KOPT-K1 (cell line): Measurements from ENCODE around the gene AMELX.

Experiments used
- H3K27ac ChIP-seq: fragments of 200-600 bp; sonication (generic); 2 replicates; pipeline ENCODE4 v1.5.1; 2016; ENCODE audit warnings: antibody characterized with exemption, mild to moderate bottlenecking, low read depth, low read length; ENCODE audit not compliant: poor library complexity, severe bottlenecking
- H3K36me3 ChIP-seq: fragments of 200-600 bp; sonication (generic); 2 replicates; pipeline ENCODE4 v1.5.1; 2017; ENCODE audit warnings: antibody characterized with exemption, mild to moderate bottlenecking, low read length, moderate library complexity; ENCODE audit not compliant: insufficient read depth
- H3K9me3 ChIP-seq: fragments of 200-600 bp; sonication (generic); 2 replicates; pipeline ENCODE4 v1.5.1; 2017; ENCODE audit warnings: antibody characterized with exemption, low read length, mild to moderate bottlenecking; ENCODE audit not compliant: insufficient read depth, poor library complexity, severe bottlenecking

The AMELX gene

GRCh38 chrX:11293113-11293512 is at the start of gene AMELX:
AMELX (plus strand) TSS chrX:11293413; CDS start chrX:11294789, 1,376 bp downstream.
- Histone ChIP-seq H3K36me3 (no peaks in the 10 kb centered on the region), H3K27ac (no peak within 1 kb of the TSS), H3K9me3 (no peaks in the 10 kb centered on the region)

DNA sequence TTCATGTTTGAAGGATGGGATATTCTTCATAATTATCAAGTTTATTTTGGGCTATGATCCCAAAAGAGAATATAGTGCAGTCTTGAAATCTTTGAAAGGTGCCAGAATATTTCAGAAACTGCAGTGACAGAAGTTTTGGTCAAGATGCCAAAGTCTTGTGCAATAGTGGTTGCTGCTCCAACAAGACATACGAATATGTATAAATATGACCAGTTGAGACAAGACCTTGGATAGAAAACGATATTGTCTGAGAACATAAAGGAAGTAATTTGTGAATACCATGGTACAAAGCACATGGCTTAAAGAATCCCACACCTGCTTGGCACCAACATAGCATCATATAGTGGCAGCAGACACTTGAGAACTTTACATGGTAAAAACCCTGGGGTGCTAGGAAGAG is 48.6 kb upstream of the AMELX start:
- no peaks in the 10 kb centered on the region for H3K9me3 ChIP-seq
- no peak overlapping the region for H3K27ac ChIP-seq
- no peaks in the 10 kb centered on the region for H3K36me3 ChIP-seq

DNA sequence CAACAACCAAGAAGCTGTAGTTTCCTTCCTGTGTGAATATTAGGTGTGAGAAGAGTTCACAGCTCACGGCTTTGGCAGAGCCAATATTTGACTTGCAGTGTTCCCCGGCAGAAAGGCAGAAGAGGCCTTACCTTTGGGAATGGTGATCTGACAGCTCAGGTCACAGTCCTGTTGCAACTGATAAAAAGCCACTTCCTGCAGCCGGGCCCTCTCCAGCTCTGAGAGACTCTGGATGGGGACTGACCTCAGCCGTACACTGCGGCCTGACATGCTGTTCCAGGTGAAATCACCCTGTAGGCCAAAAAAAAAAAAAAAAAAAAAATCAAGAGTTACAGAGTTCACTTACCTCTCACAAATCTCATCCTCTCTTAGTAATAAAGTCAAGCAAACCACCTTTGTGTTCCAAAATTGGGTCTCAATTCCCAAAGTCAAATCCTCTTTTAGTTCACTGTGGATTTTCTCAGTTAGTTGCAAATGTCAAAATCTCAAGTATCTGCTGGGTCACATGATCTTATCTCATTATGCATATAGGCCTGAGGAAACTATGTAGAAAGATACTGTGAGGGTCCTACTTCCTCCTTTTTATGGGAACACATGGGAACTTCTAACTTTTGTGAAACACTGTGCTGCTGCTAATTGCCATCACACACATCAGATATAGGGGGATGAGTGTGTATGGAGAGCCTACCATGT is 38.6 kb upstream of the AMELX start:
- H3K9me3 ChIP-seq: no peaks in the 10 kb centered on the region
- no peaks in the 10 kb centered on the region for H3K36me3 ChIP-seq
- no peak overlapping the region for H3K27ac ChIP-seq

DNA sequence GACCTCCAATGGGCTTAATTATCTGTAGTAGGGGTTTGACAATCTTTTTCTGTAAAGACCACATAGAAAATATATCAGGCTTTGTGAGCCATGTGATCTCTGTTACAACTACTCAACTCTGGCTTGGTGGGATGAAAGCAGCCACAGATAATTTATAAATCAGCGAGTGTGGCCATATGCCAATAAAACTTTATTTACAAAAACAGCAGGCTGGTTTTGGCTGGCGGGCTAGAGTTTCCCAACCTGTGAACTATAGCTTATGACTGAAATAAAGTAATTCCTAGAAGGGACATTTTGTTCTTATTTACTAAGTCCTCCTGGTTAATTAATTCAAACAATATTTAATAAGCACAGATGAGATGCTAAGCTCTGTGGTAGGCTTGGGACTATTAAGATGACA is 35.9 kb upstream of the AMELX start:
- no peaks in the 10 kb centered on the region for H3K36me3 ChIP-seq
- H3K27ac ChIP-seq: no peak overlapping the region
- H3K9me3 ChIP-seq: no peaks in the 10 kb centered on the region

- Histone ChIP-seq H3K9me3 (no peaks in the 10 kb centered on the region), H3K36me3 (no peaks in the 10 kb centered on the region), H3K27ac (no peak overlapping the region)
Measured at GRCh38 chrX:11257711-11258110, 35.5 kb upstream of the AMELX start.

DNA sequence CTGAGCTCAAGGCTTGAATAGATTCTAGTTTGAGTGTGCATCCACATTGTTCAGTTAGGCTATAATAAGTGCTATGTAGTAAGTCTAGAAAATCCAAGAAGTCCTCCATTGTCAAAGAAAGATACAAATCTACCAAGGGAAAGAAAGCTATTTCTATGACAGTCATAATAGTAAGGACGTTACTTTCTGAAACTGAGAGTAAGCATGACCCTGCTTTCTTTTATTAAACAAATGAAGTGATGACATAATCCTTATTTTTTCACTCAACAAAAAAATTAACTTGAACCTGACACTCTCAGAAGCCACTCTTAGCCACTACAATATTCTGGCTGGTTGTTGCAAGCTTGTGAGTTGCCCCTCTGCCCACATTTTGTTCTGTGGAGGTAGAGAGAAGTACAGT is 33.8 kb upstream of the AMELX start:
- Histone ChIP-seq H3K36me3 (no peaks in the 10 kb centered on the region), H3K9me3 (no peaks in the 10 kb centered on the region), H3K27ac (no peak overlapping the region)

DNA sequence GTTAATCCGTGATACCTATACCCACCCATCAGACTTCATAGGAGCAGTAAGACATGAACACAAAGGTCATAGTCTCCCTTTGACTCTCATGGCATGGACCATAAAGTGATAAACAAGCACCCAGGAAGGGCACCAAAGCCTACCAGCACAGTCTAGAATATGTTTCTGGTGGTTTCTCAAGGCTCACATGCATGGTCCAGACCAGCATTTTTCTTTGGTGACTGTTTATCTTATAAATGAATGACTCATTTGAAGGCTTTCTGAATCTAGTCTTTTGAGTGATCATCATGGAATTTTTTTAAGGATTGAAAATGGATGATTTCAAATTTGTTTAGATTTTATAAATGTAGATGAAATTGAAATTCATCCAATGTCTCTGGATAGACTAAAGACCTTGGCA is 32.0 kb upstream of the AMELX start:
- Histone ChIP-seq H3K36me3 (no peaks in the 10 kb centered on the region), H3K9me3 (no peaks in the 10 kb centered on the region), H3K27ac (no peak overlapping the region)

- Histone ChIP-seq H3K36me3 (no peaks in the 10 kb centered on the region), H3K27ac (no peak overlapping the region), H3K9me3 (no peaks in the 10 kb centered on the region)
Measured at GRCh38 chrX:11264925-11265324, 28.3 kb upstream of the AMELX start.

DNA sequence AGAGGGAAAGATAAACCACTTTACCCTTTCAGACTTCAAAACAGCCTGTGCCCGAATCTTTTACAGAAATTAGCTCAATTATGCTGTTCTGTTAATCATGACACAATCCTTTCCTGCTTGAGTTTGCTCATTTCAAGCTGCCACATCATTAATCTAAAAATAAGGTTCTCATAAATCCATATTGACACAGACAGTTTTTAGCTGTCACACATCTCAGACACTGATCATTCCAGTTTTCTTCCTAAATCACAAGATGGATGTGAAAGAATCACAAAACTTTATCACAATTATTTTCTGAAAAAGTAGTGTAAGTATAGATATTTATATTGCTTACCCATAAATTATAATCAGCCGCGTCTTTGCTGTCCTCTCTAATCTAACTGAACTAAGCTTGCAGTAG is 27.9 kb upstream of the AMELX start:
- H3K9me3 ChIP-seq: no peaks in the 10 kb centered on the region
- no peaks in the 10 kb centered on the region for H3K36me3 ChIP-seq
- no peak overlapping the region for H3K27ac ChIP-seq

- Histone ChIP-seq H3K36me3 (no peaks in the 10 kb centered on the region), H3K27ac (no peak overlapping the region), H3K9me3 (no peaks in the 10 kb centered on the region)
Measured at GRCh38 chrX:11266573-11267003, 26.6 kb upstream of the AMELX start.

DNA sequence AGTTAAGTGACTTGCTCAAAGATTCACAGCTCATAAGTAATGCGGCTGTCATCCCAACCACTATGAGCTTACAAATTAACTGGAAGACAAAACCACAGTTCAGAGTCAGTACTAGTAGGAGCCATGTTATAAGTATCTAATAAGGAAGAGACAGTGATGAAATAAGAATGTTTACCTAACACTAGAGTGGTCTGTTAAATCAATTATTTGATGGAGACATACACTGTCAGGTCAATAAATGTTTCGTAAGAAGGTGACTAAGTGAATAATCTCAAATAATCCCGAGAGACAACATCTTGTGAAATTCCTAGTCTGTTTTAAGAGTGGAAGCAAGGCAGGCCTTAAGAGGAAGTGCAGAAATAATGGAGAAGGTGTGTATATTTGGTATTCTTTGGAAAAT is 25.8 kb upstream of the AMELX start:
- H3K9me3 ChIP-seq: no peaks in the 10 kb centered on the region

DNA sequence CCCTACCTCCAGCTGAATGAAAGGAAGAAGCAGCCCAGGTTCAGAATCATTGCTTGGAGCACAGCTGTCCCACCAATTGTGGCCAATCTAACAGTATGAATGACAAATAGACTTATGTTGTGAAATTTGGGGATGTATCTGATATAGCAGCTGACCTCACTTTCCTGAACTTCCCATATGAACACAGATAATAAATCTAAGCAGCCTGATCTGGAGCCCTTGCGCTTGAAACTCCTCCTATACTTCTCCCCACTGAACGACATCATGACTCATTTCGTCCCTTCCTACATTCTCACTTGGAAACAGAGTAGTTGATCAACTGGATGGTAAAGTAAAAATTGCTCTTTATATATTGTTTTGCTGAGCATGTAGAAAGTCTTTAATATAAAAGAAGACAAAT is 24.2 kb upstream of the AMELX start:
- Histone ChIP-seq H3K27ac (no peak overlapping the region), H3K9me3 (no peaks in the 10 kb centered on the region), H3K36me3 (no peaks in the 10 kb centered on the region)

More for the DNA sequence above, 25.8 kb upstream of the AMELX start:
- no peaks in the 10 kb centered on the region for H3K36me3 ChIP-seq
- H3K27ac ChIP-seq: no peak overlapping the region

DNA sequence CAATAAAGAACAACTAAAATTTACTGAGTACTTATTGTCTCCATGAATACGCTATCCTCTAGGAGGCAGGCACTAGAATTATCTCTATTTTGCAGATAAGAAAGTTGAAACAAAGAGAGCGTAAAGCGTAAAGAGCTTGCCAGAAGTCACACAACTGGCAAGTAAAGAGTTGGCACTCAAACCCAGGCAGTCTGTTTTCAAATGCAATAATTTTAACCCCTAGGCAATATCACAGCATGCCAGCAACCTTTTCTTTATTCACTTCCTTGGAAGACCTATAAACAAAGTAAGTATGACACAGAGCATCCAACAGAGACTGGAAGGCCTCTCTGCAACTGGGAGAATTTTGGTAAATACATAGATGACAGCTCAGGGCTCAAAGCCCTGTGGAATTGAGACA is 23.2 kb upstream of the AMELX start:
- H3K9me3 ChIP-seq: no peaks in the 10 kb centered on the region
- H3K36me3 ChIP-seq: no peaks in the 10 kb centered on the region
- H3K27ac ChIP-seq: no peak overlapping the region

DNA sequence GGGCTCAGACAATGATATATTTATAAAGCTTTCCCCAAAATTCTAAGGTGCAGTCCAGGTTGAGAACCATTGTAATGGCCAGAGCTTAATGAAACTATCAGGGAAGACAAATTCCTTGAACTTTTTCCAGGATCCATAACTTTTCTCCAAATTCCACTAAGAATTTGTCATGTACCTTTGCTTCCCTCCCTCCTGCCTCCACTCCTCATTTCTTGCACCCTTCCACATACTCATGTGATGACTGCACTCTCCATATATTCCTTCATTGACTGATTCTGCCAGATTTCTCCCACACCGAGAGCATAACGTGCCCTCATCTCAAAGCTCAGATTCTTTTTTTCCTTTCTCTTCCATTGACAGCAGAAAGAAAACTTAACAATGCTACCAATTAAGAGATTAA is 20.9 kb upstream of the AMELX start:
- H3K36me3 ChIP-seq: no peaks in the 10 kb centered on the region
- no peak overlapping the region for H3K27ac ChIP-seq
- H3K9me3 ChIP-seq: no peaks in the 10 kb centered on the region

DNA sequence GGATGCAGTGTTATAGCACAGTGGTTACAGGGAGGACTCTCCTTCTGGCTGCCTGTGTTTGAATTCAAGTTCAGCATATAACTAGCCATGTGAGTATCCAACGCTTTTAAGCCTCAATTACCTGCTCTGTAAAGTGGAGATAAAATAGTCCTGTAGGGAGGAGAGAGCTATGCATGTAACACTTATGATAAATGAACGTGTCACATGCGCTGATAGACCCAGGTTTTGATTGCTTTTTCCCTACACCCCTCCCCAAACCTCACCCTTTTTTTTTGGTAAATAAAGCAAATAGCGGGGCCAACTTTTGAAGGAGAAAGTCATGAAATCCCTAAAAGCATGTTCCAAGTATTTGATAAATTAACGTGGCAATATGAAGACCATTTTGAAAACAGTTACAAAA is 20.4 kb upstream of the AMELX start:
- no peaks in the 10 kb centered on the region for H3K36me3 ChIP-seq
- H3K9me3 ChIP-seq: no peaks in the 10 kb centered on the region
- no peak overlapping the region for H3K27ac ChIP-seq

- Histone ChIP-seq H3K9me3 (no peaks in the 10 kb centered on the region), H3K27ac (no peak overlapping the region), H3K36me3 (no peaks in the 10 kb centered on the region)
Measured at GRCh38 chrX:11273544-11273943, 19.7 kb upstream of the AMELX start.
